IMR-90 (cell line): ENCODE measurements around the gene PAFAH1B2. TPM values are rescaled to one million over a fixed set of nuclear protein-coding genes. Genes with fewer than 3 reads are reported as not detected.

Source experiments
- ATAC-seq: fragments of 200-7000 bp; cut with Tn5 transposase; 2 replicates; pipeline ENCODE4 v1.9.1; 2020; ENCODE audit warnings: low read depth, mild to moderate bottlenecking, moderate library complexity
- BruUV-seq: library from RNA; stranded (reverse); fragments of 400-500 nt; replicated peaks from 2 replicates; lab custom pipeline; 2021; lab: Mats Ljungman, UMichigan
- CTCF ChIA-PET: fragments of 300-600 bp; formaldehyde crosslinking; extraction: SDS; loops from one replicate; lab custom pipeline; 2021; ENCODE audit warnings: antibody characterized with exemption; lab: Yijun Ruan, JAX
- POLR2A ChIA-PET: fragments of 300-600 bp; sonication (Branson Sonifier 250); formaldehyde crosslinking; loops from one replicate; lab custom pipeline; 2022; ENCODE audit warnings: antibody characterized with exemption; ENCODE audit not compliant: unreplicated experiment; lab: Charles Lee
- DNase-seq: peaks from one replicate; pipeline ENCODE4 v3.0.0; 2013
- H2AFZ ChIP-seq: replicated peaks from 2 replicates; pipeline ENCODE3; 2013; ENCODE audit warnings: low read length, mild to moderate bottlenecking; ENCODE audit not compliant: poor library complexity
- H2AK5ac ChIP-seq: 2 replicates; pipeline ENCODE4 v1.6.1; 2013; ENCODE audit warnings: low read depth, low read length, inconsistent platforms
- H2AK9ac ChIP-seq: replicated peaks from 2 replicates; pipeline ENCODE3; 2013; ENCODE audit warnings: mild to moderate bottlenecking, low read depth, low read length, moderate library complexity; ENCODE audit not compliant: poor library complexity
- H2BK120ac ChIP-seq: 2 replicates; pipeline ENCODE4 v1.6.1; 2013; ENCODE audit warnings: low read depth, low read length, inconsistent platforms
- H2BK15ac ChIP-seq: 3 replicates; pipeline ENCODE4 v1.6.1; 2013; ENCODE audit warnings: low read depth, low read length, inconsistent platforms
- H2BK20ac ChIP-seq: 2 replicates; pipeline ENCODE4 v1.6.1; 2013; ENCODE audit warnings: low read depth, mild to moderate bottlenecking, inconsistent platforms, low read length, moderate library complexity
- H2BK5ac ChIP-seq: 2 replicates; pipeline ENCODE4 v1.6.1; 2013; ENCODE audit warnings: mild to moderate bottlenecking, low read depth, low read length, inconsistent platforms; ENCODE audit not compliant: poor library complexity, severe bottlenecking
- H3K14ac ChIP-seq: replicated peaks from 2 replicates; pipeline ENCODE4 v1.6.1; 2013; ENCODE audit warnings: low read depth, low read length, inconsistent platforms
- H3K18ac ChIP-seq: 2 replicates; pipeline ENCODE4 v1.6.1; 2013; ENCODE audit warnings: low read depth, low read length, control low read depth
- H3K23ac ChIP-seq: 2 replicates; pipeline ENCODE4 v1.6.1; 2013; ENCODE audit warnings: low read depth, low read length, inconsistent platforms
- H3K27ac ChIP-seq: 2 replicates; pipeline ENCODE4 v1.5.1; 2013; ENCODE audit warnings: mild to moderate bottlenecking, control low read depth, low read length; ENCODE audit not compliant: insufficient read depth
- H3K27me3 ChIP-seq: 2 replicates; pipeline ENCODE4 v1.6.1; 2013; ENCODE audit warnings: low read length; ENCODE audit not compliant: control insufficient read depth, insufficient read depth
- H3K36me3 ChIP-seq: 2 replicates; pipeline ENCODE4 v1.6.1; 2013; ENCODE audit warnings: low read length, mixed read lengths; ENCODE audit not compliant: control insufficient read depth, insufficient read depth
- H3K4ac ChIP-seq: 2 replicates; pipeline ENCODE4 v1.6.1; 2013; ENCODE audit warnings: low read depth, low read length, inconsistent platforms
- H3K4me1 ChIP-seq: 2 replicates; pipeline ENCODE4 v1.6.1; 2013; ENCODE audit warnings: low read length, mixed read lengths; ENCODE audit not compliant: control insufficient read depth, insufficient read depth
- H3K4me2 ChIP-seq: 2 replicates; pipeline ENCODE4 v1.6.1; 2013; ENCODE audit warnings: low read depth, mild to moderate bottlenecking, control low read depth, low read length, moderate library complexity
- H3K4me3 ChIP-seq: 2 replicates; pipeline ENCODE4 v1.5.1; 2013; ENCODE audit warnings: low read depth, mild to moderate bottlenecking, control low read depth, low read length, moderate library complexity; ENCODE audit not compliant: insufficient read depth
- H3K56ac ChIP-seq: 2 replicates; pipeline ENCODE4 v1.6.1; 2013; ENCODE audit warnings: low read length, inconsistent platforms; ENCODE audit not compliant: insufficient read depth; ENCODE audit errors: extremely low read depth
- H3K79me1 ChIP-seq, 2 experiments: 2 replicates each; pipeline ENCODE4 v1.6.1; 2013; ENCODE audit warnings: low read length in 2 of 2, inconsistent platforms in 1 of 2, low read depth in 1 of 2
- H3K9ac ChIP-seq: 2 replicates; pipeline ENCODE4 v1.6.1; 2013; ENCODE audit warnings: low read depth, low read length, control low read depth
- H3K9me1 ChIP-seq: 2 replicates; pipeline ENCODE4 v1.6.1; 2013; ENCODE audit warnings: low read length, inconsistent platforms; ENCODE audit not compliant: insufficient read depth
- H3K9me3 ChIP-seq: 2 replicates; pipeline ENCODE4 v1.6.1; 2013; ENCODE audit warnings: low read length; ENCODE audit not compliant: control insufficient read depth, insufficient read depth
- H4K20me1 ChIP-seq: 2 replicates; pipeline ENCODE4 v1.6.1; 2013; ENCODE audit warnings: low read length, inconsistent platforms; ENCODE audit not compliant: insufficient read depth
- H4K5ac ChIP-seq: 2 replicates; pipeline ENCODE4 v1.6.1; 2013; ENCODE audit warnings: mild to moderate bottlenecking, low read depth, low read length, control low read depth
- H4K8ac ChIP-seq, 2 experiments: 2 replicates each; pipeline ENCODE4 v1.6.1; 2013; ENCODE audit warnings: low read depth in 2 of 2, low read length in 2 of 2, control low read depth in 1 of 2, inconsistent platforms in 1 of 2
- H4K91ac ChIP-seq: 2 replicates; pipeline ENCODE4 v1.6.1; 2013; ENCODE audit warnings: low read depth, low read length, inconsistent platforms; ENCODE audit not compliant: insufficient read depth
- BHLHE40 ChIP-seq: fragments of 150-350 bp; IDR thresholded peaks from 2 replicates; pipeline ENCODE4 v1.6.1; 2016; ENCODE audit warnings: mild to moderate bottlenecking, low read depth, low read length
- CEBPB ChIP-seq: IDR thresholded peaks from 2 replicates; pipeline ENCODE4 v1.6.1; 2012; ENCODE audit warnings: low read depth, low read length, improper control_type of control experiment
- MAFK ChIP-seq: IDR thresholded peaks from 2 replicates; pipeline ENCODE4 v1.6.1; 2012; ENCODE audit warnings: low read depth, low read length, improper control_type of control experiment
- MAZ ChIP-seq: IDR thresholded peaks from 2 replicates; pipeline ENCODE4 v1.6.1; 2012; ENCODE audit warnings: low read depth, mild to moderate bottlenecking, low read length, improper control_type of control experiment, moderate library complexity, borderline replicate concordance
- WGBS, 2 experiments: methylation state at CpG; one replicate each; pipeline versions ENCODE4 v1.1.5 to v1.1.7; 2013; ENCODE audit warnings: missing lambda C conversion rate in 2 of 2; ENCODE audit not compliant: insufficient read length in 1 of 2; ENCODE audit errors: extremely low coverage in 2 of 2; 5-methylcytosine and 5-hydroxymethylcytosine counted together
- dilution Hi-C: fragments of 300-500 bp; cut with HindIII; formaldehyde crosslinking; loops from one replicate; pipeline ENCODE4 v1.14.3; 2018; ENCODE audit warnings: low sequenced_read_pairs; ENCODE audit not compliant: unreplicated experiment
- in situ Hi-C: fragments of 300-500 bp; cut with MboI; formaldehyde crosslinking; loops from 3 replicates; pipeline ENCODE4 v1.14.3; 2019; ENCODE audit warnings: low sequenced_read_pairs, inconsistent platforms, mixed read lengths
- intact Hi-C: fragments of 100-400 bp; cut with micrococcal nuclease; formaldehyde crosslinking; loops from 2 replicates; pipeline ENCODE4 v1.10.0; 2022
- polyA plus RNA-seq, 3 experiments: library from polyadenylated mRNA; depleted of rRNA; stranded (reverse); fragments of >200 nt; gene quantifications; 2 replicates each; pipeline ENCODE4 v1.2.3, GENCODE V29; 2012; ENCODE audit warnings: low replicate concordance in 1 of 3
- total RNA-seq: library from RNA; depleted of rRNA; stranded (reverse); fragments of >200 nt; gene quantifications from 2 replicates; pipeline ENCODE4 v1.2.3, GENCODE V29; 2012

The PAFAH1B2 gene
- total and polyA plus RNA-seq, 2 of the 4 experiments (the other 2 are of a cell fraction) = 29.8 to 280 TPM

DNA sequence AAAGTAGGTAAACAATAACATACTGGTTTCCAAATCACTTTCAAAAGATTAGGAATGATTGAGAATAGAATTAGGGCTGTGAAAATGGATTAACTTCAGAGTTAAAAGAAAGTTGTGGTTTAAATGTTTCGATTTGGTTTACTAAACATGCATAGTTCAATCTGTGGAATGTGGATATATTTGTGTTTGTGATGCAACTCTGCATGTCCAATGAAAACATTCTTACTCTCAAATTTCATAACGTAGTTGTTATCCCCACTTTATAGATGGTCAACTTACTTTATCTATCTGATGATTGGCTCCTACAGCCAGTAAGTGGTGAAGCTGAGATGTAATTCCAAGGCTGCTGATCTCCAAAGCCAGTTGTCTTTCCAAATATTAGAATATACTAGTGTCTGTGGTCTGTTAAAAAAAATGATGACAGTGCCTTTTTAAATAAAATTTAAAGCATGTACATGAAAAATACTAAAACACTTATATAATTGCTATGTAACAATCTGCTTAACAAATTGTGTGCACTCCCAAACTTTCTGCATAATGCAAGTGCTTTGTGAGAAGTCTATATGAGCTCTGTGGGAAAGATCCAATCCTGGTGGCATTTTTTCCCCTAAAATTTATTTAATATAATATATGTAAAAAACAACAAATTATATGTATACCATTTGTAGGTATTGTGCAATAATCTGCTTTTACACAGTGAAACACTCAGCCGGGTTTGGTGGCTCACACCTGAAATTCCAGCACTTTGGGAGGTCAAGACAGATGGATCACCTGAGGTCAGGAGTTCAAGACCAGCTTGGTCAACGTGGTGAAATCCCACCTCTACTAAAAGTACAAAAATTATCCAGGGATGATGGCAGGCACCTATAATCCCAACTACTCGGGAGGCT is 36.1 kb upstream of the PAFAH1B2 start:
- Histone ChIP-seq H3K14ac (no peak overlapping the region), H4K20me1 (no peaks in the 10 kb centered on the region), H3K27ac (no peak overlapping the region), H2AK9ac (no peak overlapping the region), H3K9me1 (no peaks in the 10 kb centered on the region), H3K9me3 (no peaks in the 10 kb centered on the region), H2BK15ac (no peak overlapping the region), H3K36me3 (no peaks in the 10 kb centered on the region), H3K56ac (no peak overlapping the region), H2BK5ac (no peak overlapping the region), H4K8ac (no peak overlapping the region; a peak in 1 of 4 replicates), H2AK5ac (no peak overlapping the region), H3K4me3 (no peak overlapping the region), H3K4me1 (peaks cover 1% of the 10 kb centered on the region; the same call in 1 of the 2 replicates), H3K18ac (no peak overlapping the region), H3K79me1 (no peaks in the 10 kb centered on the region), H2BK20ac (no peak overlapping the region), H3K4me2 (no peak overlapping the region; the same call in 1 of the 2 replicates), H3K27me3 (no peaks in the 10 kb centered on the region), H3K23ac (no peak overlapping the region), H4K5ac (no peak overlapping the region), H2BK120ac (no peak overlapping the region), H4K91ac (no peak overlapping the region), H2AFZ (no peak overlapping the region), H3K4ac (no peak overlapping the region), H3K9ac (no peak overlapping the region)
- no TSS peak for BruUV-seq
- intact Hi-C loops = loop anchor here (1.0 to 2.0 kb wide), 2 partner anchors 37 to 118 kb away; partner anchors contain the start of gene PAFAH1B2
- TF ChIP-seq MAZ (no peak), BHLHE40 (no peak), MAFK (peak; percentile 88), CEBPB (peak; percentile 88)
- in situ Hi-C loops = no loop called here
- WGBS, 2 experiments = no CpG with 5 or more reads among the region's 5 CpGs
- ChIA-PET CTCF (interaction anchor here (0.8 to 1.4 kb wide), 3 partner anchors 227 to 317 kb away, joined by 3 read pairs; partner anchors contain the start of gene APOA5), POLR2A (no interaction called here)
- ATAC-seq (peak; percentile 82), DNase-seq (peak; percentile 68)
- dilution Hi-C loops = no loop called here
